Measurements from ENCODE around the gene AFAP1. TPM values are rescaled to one million over a fixed set of nuclear protein-coding genes. Genes with fewer than 3 reads are reported as not detected.

The AFAP1 gene
- total and polyA plus RNA-seq, 2 of the 8 experiments (the other 6 are each of a cell fraction or from before 2014, with no cell fraction given) = 3.6 to 18.2 TPM

- H4K91ac ChIP-seq (replicated peaks; ENCODE audit: insufficient read length, low read length) = peak overlapping the region; percentile 81
- no peak overlapping the region for H4K5ac ChIP-seq (ENCODE audit: insufficient read length, low read depth, low read length)
- H3K27me3 ChIP-seq (replicated peaks in 1 of 4; ENCODE audit: control insufficient read depth in 3 of 4, extremely low read depth in 1 of 4, insufficient read depth in 3 of 4, low read length in 3 of 4) = no peaks in the 10 kb centered on the region
- H3K4ac ChIP-seq (replicated peaks; ENCODE audit: insufficient read length, low read depth, low read length) = no peak overlapping the region
- peaks cover 4 to 71% of the 10 kb centered on the region in 2 experiments; a peak in 3 of 4 replicates for H3K79me2 ChIP-seq (ENCODE audit: control insufficient read depth in 1 of 2, insufficient read depth in 2 of 2, low read length in 2 of 2)
- H3K9ac ChIP-seq (replicated peaks in 1 of 4; ENCODE audit: extremely low read depth in 1 of 4, low read depth in 3 of 4, low read length in 3 of 4) = no peak overlapping the region
- peak overlapping the region; percentile 84 for H2BK15ac ChIP-seq (ENCODE audit: low read length)
- peaks cover 0 to 2% of the 10 kb centered on the region in 2 experiments for H4K20me1 ChIP-seq (replicated peaks in 1 of 2; ENCODE audit: control insufficient read depth in 1 of 2, insufficient read depth in 2 of 2, low read length in 2 of 2)
- no peak overlapping the region for H2AFZ ChIP-seq (ENCODE audit: low read length)
- H2BK120ac ChIP-seq (replicated peaks; ENCODE audit: low read depth, low read length) = no peak overlapping the region
- H4K8ac ChIP-seq (ENCODE audit: extremely low read depth, insufficient read depth, low read length) = no peak overlapping the region
- ChIA-PET CTCF (ENCODE audit: partially characterized antibody) (interaction anchor here (0.7 to 5.5 kb wide), 18 partner anchors 7 to 167 kb away, joined by 3 to 49 read pairs (median 4); partner anchors contain the start of gene AFAP1), POLR2A (ENCODE audit: partially characterized antibody) (interaction anchor here (1.2 to 2.1 kb wide), 2 partner anchors 10 to 22 kb away, joined by 3 to 10 read pairs; partner anchors contain the start of gene AFAP1)
- DNase-seq (ENCODE audit: low read depth in 1 of 2, low spot score in 2 of 2) (no peak), FAIRE-seq (no peak)
- no peak overlapping the region for H3K4me2 ChIP-seq (ENCODE audit: insufficient read depth in 1 of 2, low read depth in 2 of 2, low read length in 2 of 2)
- H3K36me3 ChIP-seq (ENCODE audit: control insufficient read depth in 2 of 4, insufficient read depth in 4 of 4, low read length in 3 of 4) = no peaks in the 10 kb centered on the region
- H2BK12ac ChIP-seq (ENCODE audit: low read depth, low read length) = 0 out of 2 replicates have a peak overlapping the region, but pooled peaks have one; percentile 77
- H3K4me3 ChIP-seq (ENCODE audit: extremely low read depth in 1 of 4, insufficient read depth in 2 of 4, low read depth in 3 of 4, low read length in 4 of 4) = no peak overlapping the region
- no peak for TF ChIP-seq PHF8 (conservative IDR thresholded peaks at IDR 0.05; ENCODE audit: low read depth, low read length)
- no peak for TF ChIP-seq TEAD4 (IDR thresholded peaks at IDR 0.05; ENCODE audit: low read depth, low read length)
- H3K18ac ChIP-seq (ENCODE audit: extremely low read depth, low read length) = no peak overlapping the region; the same call in 1 of the 2 replicates
- 78% methylated on average over 7 of the region's 7 CpGs; no CpG with 5 or more reads in 1 of the 2 experiments for WGBS, 2 experiments (ENCODE audit: extremely low coverage in 1 of 2, insufficient coverage in 1 of 2, insufficient read length in 1 of 2, insufficient replicate concordance in 2 of 2, low coverage in 1 of 2, low lambda C conversion rate in 2 of 2, missing lambda C conversion rate in 1 of 2)
- H3K9me3 ChIP-seq (ENCODE audit: insufficient read depth in 2 of 2, low read depth in 1 of 2, low read length in 1 of 2) = no peaks in the 10 kb centered on the region
- no peaks in the 10 kb centered on the region for H3K23me2 ChIP-seq (ENCODE audit: low read depth, low read length)
- no peak overlapping the region for H3K23ac ChIP-seq (ENCODE audit: insufficient read length)
- H3K4me1 ChIP-seq (replicated peaks in 1 of 4; ENCODE audit: control insufficient read depth in 3 of 4, insufficient read depth in 4 of 4, low read length in 3 of 4) = peaks cover 6 to 12% (median 10%) of the 10 kb centered on the region in 4 experiments; a peak in 6 of 7 replicates
- H2AK5ac ChIP-seq (ENCODE audit: low read depth, low read length) = no peak overlapping the region; the same call in 1 of the 2 replicates
- H2BK20ac ChIP-seq (ENCODE audit: low read length) = no peak overlapping the region
- H3K79me1 ChIP-seq (ENCODE audit: low read depth, low read length) = peaks cover 6% of the 10 kb centered on the region
- H3K27ac ChIP-seq (ENCODE audit: low read depth, low read length) = no peak overlapping the region
- no peak overlapping the region for H2BK5ac ChIP-seq (ENCODE audit: low read depth, low read length)
- H3K56ac ChIP-seq (replicated peaks; ENCODE audit: insufficient read length, low read depth, low read length) = no peak overlapping the region
- no peak overlapping the region for H3K14ac ChIP-seq (ENCODE audit: insufficient read length)
These were observed 10.9 kb downstream of the AFAP1 start for GRCh38 chr4:7928711-7929110.

All from H1 (cell line).